ENCODE results near the gene SLC6A4. TPM values are rescaled to one million over a fixed set of nuclear protein-coding genes. Genes with fewer than 3 reads are reported as not detected.

The SLC6A4 gene
- total and polyA plus RNA-seq, 2 experiments from 2014 or later: 0.06 to 0.14 TPM

DNA sequence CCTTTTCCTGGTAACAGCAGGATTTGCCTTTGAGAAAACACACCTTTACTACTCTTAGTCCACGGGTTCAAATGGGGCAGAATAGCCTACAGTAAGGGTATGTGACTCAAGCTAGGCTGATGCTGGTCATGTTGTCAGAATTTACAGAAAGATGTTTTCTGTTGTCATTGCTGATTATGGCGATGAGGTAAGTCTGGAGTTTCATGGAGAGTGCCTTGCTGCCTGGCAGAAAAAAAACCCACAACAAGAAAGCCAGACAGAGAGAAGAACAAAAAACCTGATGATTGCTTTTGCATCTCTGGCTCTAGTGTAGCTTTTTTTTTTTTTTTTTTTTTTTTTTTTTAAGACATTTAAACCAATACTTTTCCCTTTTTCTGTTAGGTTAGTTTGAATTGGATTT is 47.9 kb downstream of the SLC6A4 start:
- TF ChIP-seq STAT1 (IDR thresholded peaks at IDR 0.05; ENCODE audit: unreplicated experiment) (no peak), NANOG (IDR thresholded peaks at IDR 0.05; ENCODE audit: borderline replicate concordance) (no peak), JUNB (IDR thresholded peaks at IDR 0.05; ENCODE audit: unreplicated experiment) (no peak), ZNF114 (CRISPR knock-in tag; IDR thresholded peaks at IDR 0.05) (no peak), POLR2AphosphoS5 (IDR thresholded peaks at IDR 0.05; ENCODE audit: low read depth) (no peak), CREB1 (CRISPR knock-in tag; IDR thresholded peaks at IDR 0.05; ENCODE audit: low read depth) (no peak), EZH2phosphoT487 (IDR thresholded peaks at IDR 0.05; ENCODE audit: unreplicated experiment) (no peak), EZH2 (IDR thresholded peaks at IDR 0.05; ENCODE audit: low read depth, unreplicated experiment) (no peak), ZNF331 (CRISPR knock-in tag; IDR thresholded peaks at IDR 0.05; ENCODE audit: low read depth) (no peak)
- TF ChIP-seq, protein P1, sequence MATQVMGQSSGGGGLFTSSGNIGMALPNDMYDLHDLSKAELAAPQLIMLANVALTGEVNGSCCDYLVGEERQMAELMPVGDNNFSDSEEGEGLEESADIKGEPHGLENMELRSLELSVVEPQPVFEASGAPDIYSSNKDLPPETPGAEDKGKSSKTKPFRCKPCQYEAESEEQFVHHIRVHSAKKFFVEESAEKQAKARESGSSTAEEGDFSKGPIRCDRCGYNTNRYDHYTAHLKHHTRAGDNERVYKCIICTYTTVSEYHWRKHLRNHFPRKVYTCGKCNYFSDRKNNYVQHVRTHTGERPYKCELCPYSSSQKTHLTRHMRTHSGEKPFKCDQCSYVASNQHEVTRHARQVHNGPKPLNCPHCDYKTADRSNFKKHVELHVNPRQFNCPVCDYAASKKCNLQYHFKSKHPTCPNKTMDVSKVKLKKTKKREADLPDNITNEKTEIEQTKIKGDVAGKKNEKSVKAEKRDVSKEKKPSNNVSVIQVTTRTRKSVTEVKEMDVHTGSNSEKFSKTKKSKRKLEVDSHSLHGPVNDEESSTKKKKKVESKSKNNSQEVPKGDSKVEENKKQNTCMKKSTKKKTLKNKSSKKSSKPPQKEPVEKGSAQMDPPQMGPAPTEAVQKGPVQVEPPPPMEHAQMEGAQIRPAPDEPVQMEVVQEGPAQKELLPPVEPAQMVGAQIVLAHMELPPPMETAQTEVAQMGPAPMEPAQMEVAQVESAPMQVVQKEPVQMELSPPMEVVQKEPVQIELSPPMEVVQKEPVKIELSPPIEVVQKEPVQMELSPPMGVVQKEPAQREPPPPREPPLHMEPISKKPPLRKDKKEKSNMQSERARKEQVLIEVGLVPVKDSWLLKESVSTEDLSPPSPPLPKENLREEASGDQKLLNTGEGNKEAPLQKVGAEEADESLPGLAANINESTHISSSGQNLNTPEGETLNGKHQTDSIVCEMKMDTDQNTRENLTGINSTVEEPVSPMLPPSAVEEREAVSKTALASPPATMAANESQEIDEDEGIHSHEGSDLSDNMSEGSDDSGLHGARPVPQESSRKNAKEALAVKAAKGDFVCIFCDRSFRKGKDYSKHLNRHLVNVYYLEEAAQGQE (IDR thresholded peaks at IDR 0.05; ENCODE audit: unreplicated experiment): no peak
- TF ChIP-seq, protein P2, sequence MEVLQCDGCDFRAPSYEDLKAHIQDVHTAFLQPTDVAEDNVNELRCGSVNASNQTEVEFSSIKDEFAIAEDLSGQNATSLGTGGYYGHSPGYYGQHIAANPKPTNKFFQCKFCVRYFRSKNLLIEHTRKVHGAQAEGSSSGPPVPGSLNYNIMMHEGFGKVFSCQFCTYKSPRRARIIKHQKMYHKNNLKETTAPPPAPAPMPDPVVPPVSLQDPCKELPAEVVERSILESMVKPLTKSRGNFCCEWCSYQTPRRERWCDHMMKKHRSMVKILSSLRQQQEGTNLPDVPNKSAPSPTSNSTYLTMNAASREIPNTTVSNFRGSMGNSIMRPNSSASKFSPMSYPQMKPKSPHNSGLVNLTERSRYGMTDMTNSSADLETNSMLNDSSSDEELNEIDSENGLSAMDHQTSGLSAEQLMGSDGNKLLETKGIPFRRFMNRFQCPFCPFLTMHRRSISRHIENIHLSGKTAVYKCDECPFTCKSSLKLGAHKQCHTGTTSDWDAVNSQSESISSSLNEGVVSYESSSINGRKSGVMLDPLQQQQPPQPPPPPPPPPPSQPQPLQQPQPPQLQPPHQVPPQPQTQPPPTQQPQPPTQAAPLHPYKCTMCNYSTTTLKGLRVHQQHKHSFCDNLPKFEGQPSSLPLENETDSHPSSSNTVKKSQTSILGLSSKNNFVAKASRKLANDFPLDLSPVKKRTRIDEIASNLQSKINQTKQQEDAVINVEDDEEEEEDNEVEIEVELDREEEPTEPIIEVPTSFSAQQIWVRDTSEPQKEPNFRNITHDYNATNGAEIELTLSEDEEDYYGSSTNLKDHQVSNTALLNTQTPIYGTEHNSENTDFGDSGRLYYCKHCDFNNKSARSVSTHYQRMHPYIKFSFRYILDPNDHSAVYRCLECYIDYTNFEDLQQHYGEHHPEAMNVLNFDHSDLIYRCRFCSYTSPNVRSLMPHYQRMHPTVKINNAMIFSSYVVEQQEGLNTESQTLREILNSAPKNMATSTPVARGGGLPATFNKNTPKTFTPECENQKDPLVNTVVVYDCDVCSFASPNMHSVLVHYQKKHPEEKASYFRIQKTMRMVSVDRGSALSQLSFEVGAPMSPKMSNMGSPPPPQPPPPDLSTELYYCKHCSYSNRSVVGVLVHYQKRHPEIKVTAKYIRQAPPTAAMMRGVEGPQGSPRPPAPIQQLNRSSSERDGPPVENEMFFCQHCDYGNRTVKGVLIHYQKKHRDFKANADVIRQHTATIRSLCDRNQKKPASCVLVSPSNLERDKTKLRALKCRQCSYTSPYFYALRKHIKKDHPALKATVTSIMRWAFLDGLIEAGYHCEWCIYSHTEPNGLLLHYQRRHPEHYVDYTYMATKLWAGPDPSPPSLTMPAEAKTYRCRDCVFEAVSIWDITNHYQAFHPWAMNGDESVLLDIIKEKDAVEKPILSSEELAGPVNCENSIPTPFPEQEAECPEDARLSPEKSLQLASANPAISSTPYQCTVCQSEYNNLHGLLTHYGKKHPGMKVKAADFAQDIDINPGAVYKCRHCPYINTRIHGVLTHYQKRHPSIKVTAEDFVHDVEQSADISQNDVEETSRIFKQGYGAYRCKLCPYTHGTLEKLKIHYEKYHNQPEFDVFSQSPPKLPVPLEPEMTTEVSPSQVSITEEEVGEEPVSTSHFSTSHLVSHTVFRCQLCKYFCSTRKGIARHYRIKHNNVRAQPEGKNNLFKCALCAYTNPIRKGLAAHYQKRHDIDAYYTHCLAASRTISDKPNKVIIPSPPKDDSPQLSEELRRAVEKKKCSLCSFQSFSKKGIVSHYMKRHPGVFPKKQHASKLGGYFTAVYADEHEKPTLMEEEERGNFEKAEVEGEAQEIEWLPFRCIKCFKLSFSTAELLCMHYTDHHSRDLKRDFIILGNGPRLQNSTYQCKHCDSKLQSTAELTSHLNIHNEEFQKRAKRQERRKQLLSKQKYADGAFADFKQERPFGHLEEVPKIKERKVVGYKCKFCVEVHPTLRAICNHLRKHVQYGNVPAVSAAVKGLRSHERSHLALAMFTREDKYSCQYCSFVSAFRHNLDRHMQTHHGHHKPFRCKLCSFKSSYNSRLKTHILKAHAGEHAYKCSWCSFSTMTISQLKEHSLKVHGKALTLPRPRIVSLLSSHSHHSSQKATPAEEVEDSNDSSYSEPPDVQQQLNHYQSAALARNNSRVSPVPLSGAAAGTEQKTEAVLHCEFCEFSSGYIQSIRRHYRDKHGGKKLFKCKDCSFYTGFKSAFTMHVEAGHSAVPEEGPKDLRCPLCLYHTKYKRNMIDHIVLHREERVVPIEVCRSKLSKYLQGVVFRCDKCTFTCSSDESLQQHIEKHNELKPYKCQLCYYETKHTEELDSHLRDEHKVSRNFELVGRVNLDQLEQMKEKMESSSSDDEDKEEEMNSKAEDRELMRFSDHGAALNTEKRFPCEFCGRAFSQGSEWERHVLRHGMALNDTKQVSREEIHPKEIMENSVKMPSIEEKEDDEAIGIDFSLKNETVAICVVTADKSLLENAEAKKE (CRISPR knock-in tag; IDR thresholded peaks at IDR 0.05): no peak
- TF ChIP-seq, protein P3, sequence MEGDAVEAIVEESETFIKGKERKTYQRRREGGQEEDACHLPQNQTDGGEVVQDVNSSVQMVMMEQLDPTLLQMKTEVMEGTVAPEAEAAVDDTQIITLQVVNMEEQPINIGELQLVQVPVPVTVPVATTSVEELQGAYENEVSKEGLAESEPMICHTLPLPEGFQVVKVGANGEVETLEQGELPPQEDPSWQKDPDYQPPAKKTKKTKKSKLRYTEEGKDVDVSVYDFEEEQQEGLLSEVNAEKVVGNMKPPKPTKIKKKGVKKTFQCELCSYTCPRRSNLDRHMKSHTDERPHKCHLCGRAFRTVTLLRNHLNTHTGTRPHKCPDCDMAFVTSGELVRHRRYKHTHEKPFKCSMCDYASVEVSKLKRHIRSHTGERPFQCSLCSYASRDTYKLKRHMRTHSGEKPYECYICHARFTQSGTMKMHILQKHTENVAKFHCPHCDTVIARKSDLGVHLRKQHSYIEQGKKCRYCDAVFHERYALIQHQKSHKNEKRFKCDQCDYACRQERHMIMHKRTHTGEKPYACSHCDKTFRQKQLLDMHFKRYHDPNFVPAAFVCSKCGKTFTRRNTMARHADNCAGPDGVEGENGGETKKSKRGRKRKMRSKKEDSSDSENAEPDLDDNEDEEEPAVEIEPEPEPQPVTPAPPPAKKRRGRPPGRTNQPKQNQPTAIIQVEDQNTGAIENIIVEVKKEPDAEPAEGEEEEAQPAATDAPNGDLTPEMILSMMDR (conservative IDR thresholded peaks at IDR 0.05; ENCODE audit: low read depth in 2 of 2): no peak
- TF ChIP-seq, protein P4, sequence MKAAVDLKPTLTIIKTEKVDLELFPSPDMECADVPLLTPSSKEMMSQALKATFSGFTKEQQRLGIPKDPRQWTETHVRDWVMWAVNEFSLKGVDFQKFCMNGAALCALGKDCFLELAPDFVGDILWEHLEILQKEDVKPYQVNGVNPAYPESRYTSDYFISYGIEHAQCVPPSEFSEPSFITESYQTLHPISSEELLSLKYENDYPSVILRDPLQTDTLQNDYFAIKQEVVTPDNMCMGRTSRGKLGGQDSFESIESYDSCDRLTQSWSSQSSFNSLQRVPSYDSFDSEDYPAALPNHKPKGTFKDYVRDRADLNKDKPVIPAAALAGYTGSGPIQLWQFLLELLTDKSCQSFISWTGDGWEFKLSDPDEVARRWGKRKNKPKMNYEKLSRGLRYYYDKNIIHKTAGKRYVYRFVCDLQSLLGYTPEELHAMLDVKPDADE (IDR thresholded peaks at IDR 0.05): no peak
- peaks cover 29% of the 10 kb centered on the region; the same call in 1 of the 2 replicates for H3K36me3 ChIP-seq (ENCODE audit: insufficient read depth)

More for the DNA sequence above, 47.9 kb downstream of the SLC6A4 start:
- Mint-ChIP-seq H3K36me3 (ENCODE audit: low read depth) (peaks cover 16% of the 10 kb centered on the region), H3K9me3 (no peaks in the 10 kb centered on the region), H3K27ac (no peak overlapping the region), H3K4me1 (peaks cover 2% of the 10 kb centered on the region; the same call in 1 of the 3 replicates), H3K4me3 (no peak overlapping the region), H3K27me3 (ENCODE audit: insufficient read depth, low read depth, poor library complexity) (no peaks in the 10 kb centered on the region)
- Histone ChIP-seq H4K20me1 (replicated peaks; ENCODE audit: insufficient read depth) (no peaks in the 10 kb centered on the region; the same call in 1 of the 2 replicates), H3K4me1 (ENCODE audit: insufficient read depth) (no peaks in the 10 kb centered on the region), H3K9me2 (ENCODE audit: insufficient read depth) (no peaks in the 10 kb centered on the region), H3K4me2 (no peak overlapping the region), H3K27me3 (ENCODE audit: insufficient read depth) (no peaks in the 10 kb centered on the region), H3K4me3 (no peak overlapping the region), H3K79me2 (replicated peaks; ENCODE audit: insufficient read depth) (no peaks in the 10 kb centered on the region), H3K27ac (ENCODE audit: low read depth) (no peak overlapping the region), H3F3A (replicated peaks; ENCODE audit: low read depth) (no peaks in the 10 kb centered on the region), H2AFZ (no peak overlapping the region)
- no peak for DNase-seq (ENCODE audit: low spot score)
- no peak for ATAC-seq
